Activated T-helper 1 cell treated with anti-CD3 and anti-CD28 coated beads, Interleukin-12 subunit alpha, Interleukin-12 subunit beta, Interleukin-2, Interleukin-4 antibody, amounts not matched to agents 30 ng/mL and 10 ng/mL and 1 ng/mL, durations not matched to agents 14 hours and 24 hours and 36 hours (primary cell): ENCODE data around the gene GSDMA. TPM values are rescaled to one million over a fixed set of nuclear protein-coding genes. Genes with fewer than 3 reads are reported as not detected.
"Not testable (repeated sequence)": the region's sequence is repeated elsewhere in the genome, so short reads cannot be mapped to it uniquely, and the experiment has no call there.

Source experiments
- DNase-seq: peaks from one replicate; pipeline ENCODE4 v3.0.0; 2021; ENCODE audit warnings: low spot score
- H3K27ac Mint-ChIP-seq: one replicate; pipeline ENCODE4 v1.8.0; 2021; ENCODE audit warnings: mild to moderate bottlenecking, mixed read lengths
- H3K27me3 Mint-ChIP-seq: one replicate; pipeline ENCODE4 v1.8.0; 2022; ENCODE audit warnings: mild to moderate bottlenecking, moderate library complexity, mixed read lengths; ENCODE audit not compliant: insufficient read depth
- H3K36me3 Mint-ChIP-seq: one replicate; pipeline ENCODE4 v1.8.0; 2021; ENCODE audit warnings: low read depth, mixed read lengths
- H3K4me1 Mint-ChIP-seq: one replicate; pipeline ENCODE4 v1.8.0; 2021; ENCODE audit warnings: low read depth, mixed read lengths
- H3K4me3 Mint-ChIP-seq: one replicate; pipeline ENCODE4 v1.8.0; 2021; ENCODE audit warnings: mild to moderate bottlenecking, moderate library complexity, mixed read lengths
- H3K9me3 Mint-ChIP-seq: one replicate; pipeline ENCODE4 v1.8.0; 2021; ENCODE audit warnings: mixed read lengths
- intact Hi-C: fragments of 100-400 bp; cut with micrococcal nuclease; formaldehyde crosslinking; loops from one replicate; pipeline ENCODE4 v1.15.1; 2024
- total RNA-seq: library from RNA; stranded (reverse); gene quantifications from 2 replicates; pipeline ENCODE4 v1.2.3, GENCODE V29; 2022

GSDMA gene
- total RNA-seq, 1 donor from 2014 or later: 0.73 TPM

DNA sequence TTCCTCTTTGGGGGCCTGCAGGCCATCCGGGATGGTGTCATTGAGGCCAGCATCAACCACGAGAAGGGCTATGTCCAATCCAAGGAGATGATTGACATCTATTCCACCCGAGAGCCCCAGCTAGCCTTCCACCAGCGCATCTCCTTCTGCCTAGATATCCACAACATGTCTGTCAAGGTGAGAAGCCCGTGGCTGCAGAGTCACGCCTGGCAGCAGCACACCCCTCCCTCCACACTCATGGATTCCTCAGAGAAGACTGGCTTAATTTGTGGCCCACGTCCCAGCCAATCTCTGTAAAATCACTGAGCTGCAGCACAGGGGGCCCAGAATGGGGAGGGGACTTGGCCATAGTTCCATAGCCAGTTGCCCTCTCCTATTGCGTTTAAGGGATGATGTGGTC is 33.4 kb downstream of the GSDMA start:
- Mint-ChIP-seq H3K27ac (no peak overlapping the region), H3K4me1 (peaks cover 6% of the 10 kb centered on the region), H3K27me3 (no peaks in the 10 kb centered on the region), H3K9me3 (no peaks in the 10 kb centered on the region), H3K4me3 (no peak overlapping the region), H3K36me3 (peaks cover 48% of the 10 kb centered on the region)
- DNase-seq: no peak
- intact Hi-C loops: no loop called here

DNA sequence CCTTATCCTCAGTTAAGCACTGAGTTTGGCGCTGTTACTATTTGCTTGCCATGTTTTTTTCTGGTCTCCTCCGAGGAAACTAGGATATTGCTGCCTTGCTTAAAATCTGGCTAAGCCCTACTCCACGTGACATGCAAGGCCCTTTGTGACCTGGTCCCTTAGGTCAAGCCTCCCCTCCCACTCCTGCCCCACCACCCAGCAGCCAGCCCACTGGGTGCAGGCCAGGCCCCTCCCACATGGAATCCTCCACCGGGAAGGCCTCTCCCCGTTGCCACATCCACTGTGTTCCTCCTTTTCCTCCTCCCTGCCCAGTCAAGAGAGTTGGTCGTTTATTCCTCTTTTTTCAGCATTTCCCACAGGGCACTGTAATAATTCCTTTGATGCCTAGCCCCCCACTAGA is 34.0 kb downstream of the GSDMA start:
- Mint-ChIP-seq H3K27ac (no peak overlapping the region), H3K4me1 (peaks cover 6% of the 10 kb centered on the region), H3K4me3 (no peak overlapping the region), H3K36me3 (peaks cover 45% of the 10 kb centered on the region), H3K9me3 (no peaks in the 10 kb centered on the region), H3K27me3 (no peaks in the 10 kb centered on the region)
- intact Hi-C loops: no loop called here
- DNase-seq: no peak

DNA sequence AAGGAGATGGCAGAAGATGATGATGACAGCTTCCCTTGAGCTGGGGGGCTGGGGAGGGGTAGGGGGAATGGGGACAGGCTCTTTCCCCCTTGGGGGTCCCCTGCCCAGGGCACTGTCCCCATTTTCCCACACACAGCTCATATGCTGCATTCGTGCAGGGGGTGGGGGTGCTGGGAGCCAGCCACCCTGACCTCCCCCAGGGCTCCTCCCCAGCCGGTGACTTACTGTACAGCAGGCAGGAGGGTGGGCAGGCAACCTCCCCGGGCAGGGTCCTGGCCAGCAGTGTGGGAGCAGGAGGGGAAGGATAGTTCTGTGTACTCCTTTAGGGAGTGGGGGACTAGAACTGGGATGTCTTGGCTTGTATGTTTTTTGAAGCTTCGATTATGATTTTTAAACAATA is 34.7 kb downstream of the GSDMA start:
- H3K27ac Mint-ChIP-seq: no peak overlapping the region
- H3K36me3 Mint-ChIP-seq: peaks cover 40% of the 10 kb centered on the region
- H3K9me3 Mint-ChIP-seq: no peaks in the 10 kb centered on the region
- no peak for DNase-seq
- peaks cover 5% of the 10 kb centered on the region for H3K4me1 Mint-ChIP-seq
- intact Hi-C loops: no loop called here
- H3K4me3 Mint-ChIP-seq: no peak overlapping the region
- no peaks in the 10 kb centered on the region for H3K27me3 Mint-ChIP-seq

DNA sequence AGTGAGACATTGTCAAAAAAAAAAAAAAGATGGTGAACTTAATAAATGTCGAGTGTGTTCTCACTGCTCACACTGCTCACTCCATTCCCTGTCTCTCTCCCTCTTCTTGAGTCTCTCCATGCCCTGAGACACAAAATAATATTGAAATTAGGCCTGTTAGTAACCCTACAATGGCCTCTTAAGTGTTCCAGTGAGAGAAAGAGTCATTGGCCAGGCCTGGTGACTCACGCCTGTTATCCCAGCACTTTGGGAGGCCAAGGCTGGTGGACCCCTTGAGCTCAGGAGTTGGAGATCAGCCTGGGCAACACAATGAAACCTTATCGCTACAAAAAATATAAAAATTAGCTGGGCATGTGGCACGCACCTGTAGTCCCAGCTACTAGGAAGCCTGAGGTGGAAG is 36.3 kb downstream of the GSDMA start:
- no peaks in the 10 kb centered on the region for H3K9me3 Mint-ChIP-seq
- intact Hi-C loops: no loop called here
- DNase-seq: no peak
- no peaks in the 10 kb centered on the region for H3K4me1 Mint-ChIP-seq
- no peaks in the 10 kb centered on the region for H3K27me3 Mint-ChIP-seq
- no peak overlapping the region for H3K27ac Mint-ChIP-seq
- H3K36me3 Mint-ChIP-seq: peaks cover 24% of the 10 kb centered on the region
- H3K4me3 Mint-ChIP-seq: no peak overlapping the region

DNA sequence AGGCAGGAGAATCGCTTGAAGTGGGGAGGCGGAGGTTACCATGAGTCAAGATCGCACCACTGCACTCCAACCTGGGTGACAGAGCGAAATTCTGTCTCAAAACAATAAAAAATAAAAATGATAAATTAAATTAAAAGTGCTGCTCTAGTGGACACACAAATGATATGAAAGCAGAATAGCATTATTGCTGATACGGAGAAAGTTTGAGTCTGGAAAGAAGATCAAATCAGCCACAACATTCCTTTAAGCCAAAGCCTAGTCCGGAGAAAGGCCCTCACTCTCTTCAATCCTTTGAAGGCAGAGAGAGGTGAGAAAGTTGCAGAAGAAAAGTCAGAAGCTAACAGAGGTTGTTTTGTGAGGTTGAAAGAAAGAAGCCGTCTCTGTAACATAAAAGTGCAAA is 37.4 kb downstream of the GSDMA start:
- no peak overlapping the region for H3K4me3 Mint-ChIP-seq
- H3K36me3 Mint-ChIP-seq: peaks cover 14% of the 10 kb centered on the region
- H3K9me3 Mint-ChIP-seq: no peaks in the 10 kb centered on the region
- no peak overlapping the region for H3K27ac Mint-ChIP-seq
- no peak for DNase-seq
- no peaks in the 10 kb centered on the region for H3K27me3 Mint-ChIP-seq
- no peaks in the 10 kb centered on the region for H3K4me1 Mint-ChIP-seq
- intact Hi-C loops: no loop called here

DNA sequence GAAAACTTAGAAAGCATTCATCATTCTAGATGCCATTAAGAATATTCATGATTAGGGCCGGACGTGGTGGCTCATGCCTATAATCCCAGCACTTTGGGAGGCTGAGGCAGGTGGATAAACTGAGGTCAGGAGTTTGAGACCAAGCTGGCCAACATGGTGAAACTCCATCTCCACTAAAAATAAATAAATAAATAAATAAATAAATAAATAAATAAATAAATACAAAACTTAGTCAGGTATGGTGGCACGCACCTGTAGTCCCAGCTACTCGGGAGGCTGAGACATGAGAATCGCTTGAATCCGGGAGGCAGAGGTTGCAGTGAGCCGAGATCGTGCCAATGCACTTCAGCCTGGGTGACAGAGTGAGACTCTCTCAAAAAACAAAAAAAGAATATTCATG is 38.5 kb downstream of the GSDMA start:
- intact Hi-C loops, H3K4me1 Mint-ChIP-seq, DNase-seq, H3K9me3 Mint-ChIP-seq, H3K27ac Mint-ChIP-seq, H3K4me3 Mint-ChIP-seq, H3K27me3 Mint-ChIP-seq, H3K36me3 Mint-ChIP-seq: not testable (repeated sequence)

DNA sequence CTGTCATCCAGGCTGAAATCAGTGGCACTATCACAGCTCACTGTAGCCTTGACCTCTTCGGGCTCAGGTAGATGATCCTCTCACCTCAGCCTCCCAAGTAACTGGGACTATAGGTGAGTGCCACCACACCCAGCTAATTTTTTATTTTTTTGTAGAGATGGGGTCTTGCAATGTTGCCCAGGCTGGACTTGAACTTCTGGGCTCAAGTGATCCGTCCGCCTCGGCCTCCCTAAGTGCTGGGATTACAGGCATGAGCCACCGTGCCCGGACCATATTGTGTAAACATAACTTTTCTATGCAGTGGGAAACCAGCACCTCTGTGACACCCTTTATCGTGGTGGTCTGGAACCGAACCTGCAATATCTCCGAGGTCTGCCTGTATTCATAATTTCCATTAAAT is 41.3 kb downstream of the GSDMA start:
- no peaks in the 10 kb centered on the region for H3K9me3 Mint-ChIP-seq

DNA sequence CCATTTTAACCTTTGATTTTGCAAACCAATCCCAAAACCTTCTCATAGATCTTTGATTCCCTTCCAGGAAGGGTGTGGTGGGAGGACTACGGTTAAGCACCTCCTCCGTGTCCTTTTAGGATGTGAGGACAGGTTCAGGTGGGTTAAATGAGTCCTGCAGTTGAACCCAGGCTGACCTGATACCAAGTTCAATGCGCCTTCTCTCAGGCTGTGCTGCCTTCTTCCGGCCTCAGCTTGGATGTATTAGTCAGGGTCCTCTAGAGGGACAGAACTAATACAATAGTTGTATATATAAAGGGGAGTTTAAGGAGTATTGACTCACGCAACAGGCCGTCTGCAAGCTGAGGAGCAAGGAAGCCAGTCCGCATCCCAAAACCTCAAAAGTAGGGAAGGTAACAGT is 41.9 kb downstream of the GSDMA start:
- H3K4me3 Mint-ChIP-seq: no peak overlapping the region
- no peak overlapping the region for H3K27ac Mint-ChIP-seq
- intact Hi-C loops: no loop called here
- H3K4me1 Mint-ChIP-seq: no peaks in the 10 kb centered on the region
- no peaks in the 10 kb centered on the region for H3K9me3 Mint-ChIP-seq
- no peak for DNase-seq
- H3K27me3 Mint-ChIP-seq: no peaks in the 10 kb centered on the region
- no peaks in the 10 kb centered on the region for H3K36me3 Mint-ChIP-seq

More for the DNA sequence above, 41.3 kb downstream of the GSDMA start:
- H3K27ac Mint-ChIP-seq: no peak overlapping the region
- no peaks in the 10 kb centered on the region for H3K4me1 Mint-ChIP-seq
- H3K4me3 Mint-ChIP-seq: no peak overlapping the region
- no peaks in the 10 kb centered on the region for H3K36me3 Mint-ChIP-seq
- intact Hi-C loops: no loop called here
- no peak for DNase-seq
- H3K27me3 Mint-ChIP-seq: no peaks in the 10 kb centered on the region

DNA sequence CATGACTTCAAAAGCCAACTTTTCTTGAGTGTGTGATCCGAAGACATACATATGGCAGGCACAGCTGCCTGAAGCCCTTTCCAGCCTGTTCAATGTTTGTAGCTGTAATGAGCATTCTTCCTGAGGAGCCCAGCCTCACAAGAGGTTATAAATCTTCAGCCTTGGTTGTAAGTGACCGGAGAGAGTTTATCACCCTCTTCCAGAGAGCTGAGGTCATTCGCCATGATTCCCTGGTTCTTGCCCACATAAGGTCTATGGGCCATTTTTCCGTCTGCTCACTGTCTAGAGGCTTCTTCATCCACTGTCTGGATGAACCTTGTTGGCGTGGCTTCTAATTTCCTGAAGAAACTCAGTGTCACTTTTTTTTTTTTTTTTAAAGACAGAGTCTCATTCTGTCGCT is 42.7 kb downstream of the GSDMA start:
- no peak overlapping the region for H3K27ac Mint-ChIP-seq
- H3K4me3 Mint-ChIP-seq: no peak overlapping the region
- no peak for DNase-seq
- H3K36me3 Mint-ChIP-seq: no peaks in the 10 kb centered on the region
- intact Hi-C loops: no loop called here
- no peaks in the 10 kb centered on the region for H3K4me1 Mint-ChIP-seq
- H3K27me3 Mint-ChIP-seq: no peaks in the 10 kb centered on the region
- H3K9me3 Mint-ChIP-seq: no peaks in the 10 kb centered on the region

DNA sequence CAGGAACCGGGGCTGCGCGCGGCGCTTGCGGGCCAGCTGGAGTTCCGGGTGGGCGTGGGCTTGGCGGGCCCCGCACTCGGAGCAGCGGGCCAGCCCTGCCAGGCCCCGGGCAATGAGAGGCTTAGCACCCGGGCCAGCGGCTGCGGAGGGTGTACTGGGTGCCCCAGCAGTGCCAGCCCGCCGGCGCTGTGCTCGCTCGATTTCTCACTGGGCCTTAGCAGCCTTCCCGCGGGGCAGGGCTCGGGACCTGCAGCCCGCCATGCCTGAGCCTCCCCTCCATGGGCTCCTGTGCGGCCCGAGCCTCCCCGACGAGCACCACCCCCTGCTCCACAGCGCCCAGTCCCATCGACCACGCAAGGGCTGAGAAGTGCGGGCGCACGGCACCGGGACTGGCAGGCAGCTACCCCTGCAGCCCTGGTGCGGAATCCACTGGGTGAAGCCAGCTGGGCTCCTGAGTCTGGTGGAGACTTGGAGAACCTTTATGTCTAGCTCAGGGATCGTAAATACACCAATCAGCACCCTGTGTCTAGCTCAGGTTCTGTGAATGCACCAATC is 48.2 kb downstream of the GSDMA start:
- intact Hi-C loops: loop anchor here (5.0 kb wide), 1 partner anchor 276 kb away; the partner anchor contains the start of gene CDC6
- not testable (repeated sequence) for H3K27ac Mint-ChIP-seq

DNA sequence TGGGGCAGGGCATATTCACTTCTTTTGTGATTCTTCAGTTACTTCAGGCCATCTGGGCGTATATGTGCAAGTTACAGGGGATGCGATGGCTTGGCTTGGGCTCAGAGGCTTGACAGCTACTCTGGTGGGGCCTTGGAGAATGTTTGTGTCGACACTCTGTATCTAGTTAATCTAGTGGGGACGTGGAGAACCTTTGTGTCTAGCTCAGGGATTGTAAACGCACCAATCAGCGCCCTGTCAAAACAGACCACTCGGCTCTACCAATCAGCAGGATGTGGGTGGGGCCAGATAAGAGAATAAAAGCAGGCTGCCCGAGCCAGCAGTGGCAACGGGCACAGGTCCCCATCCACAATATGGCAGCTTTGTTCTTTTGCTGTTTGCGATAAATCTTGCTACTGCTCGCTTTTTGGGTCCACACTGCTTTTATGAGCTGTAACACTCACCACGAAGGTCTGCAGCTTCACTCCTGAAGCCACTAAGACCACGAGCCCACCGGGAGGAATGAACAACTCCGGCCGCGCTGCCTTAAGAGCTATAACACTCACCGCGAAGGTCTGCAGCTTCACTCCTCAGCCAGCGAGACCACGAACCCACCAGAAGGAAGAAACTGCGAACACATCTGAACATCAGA is 49.3 kb downstream of the GSDMA start:
- intact Hi-C loops: loop anchor here (5.0 kb wide), 1 partner anchor 275 kb away; the partner anchor contains the start of gene CDC6
- H3K27me3 Mint-ChIP-seq, DNase-seq, H3K9me3 Mint-ChIP-seq, H3K4me1 Mint-ChIP-seq, H3K27ac Mint-ChIP-seq, H3K4me3 Mint-ChIP-seq, H3K36me3 Mint-ChIP-seq: not testable (repeated sequence)

More for the DNA sequence above, 48.2 kb downstream of the GSDMA start:
- DNase-seq, H3K27me3 Mint-ChIP-seq, H3K4me3 Mint-ChIP-seq, H3K9me3 Mint-ChIP-seq, H3K36me3 Mint-ChIP-seq, H3K4me1 Mint-ChIP-seq: not testable (repeated sequence)

DNA sequence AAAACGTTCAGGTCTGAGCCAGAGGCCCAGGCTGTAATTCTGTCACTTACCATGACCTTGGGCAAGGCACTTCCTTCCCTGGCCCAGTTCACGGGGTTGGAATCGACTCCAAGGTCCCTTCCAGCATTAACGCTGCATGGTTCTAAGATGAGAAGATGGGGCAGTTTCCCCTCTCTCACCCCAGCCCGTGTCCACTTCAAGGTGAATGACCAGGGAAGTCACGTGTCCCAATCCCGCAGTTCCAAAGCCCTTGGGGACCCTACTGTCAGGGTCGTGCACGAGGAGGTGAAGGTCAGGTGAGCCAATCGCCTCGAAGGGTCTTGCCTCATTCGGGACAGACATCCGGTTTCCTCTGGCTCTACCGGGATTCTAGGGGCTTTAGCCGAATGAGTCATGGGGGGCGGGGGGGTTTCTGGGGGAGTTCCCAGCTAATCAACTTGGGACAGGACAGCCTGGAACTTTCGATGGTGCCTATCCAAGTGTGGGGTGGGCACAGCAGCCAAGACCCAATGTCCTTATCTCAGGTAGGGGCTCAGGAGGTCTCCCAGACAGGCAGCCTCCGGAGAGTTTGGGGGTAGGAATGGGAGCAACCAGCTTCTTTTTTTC is 51.7 kb downstream of the GSDMA start:
- H3K27me3 Mint-ChIP-seq: no peaks in the 10 kb centered on the region
- peaks cover 5% of the 10 kb centered on the region for H3K36me3 Mint-ChIP-seq
- DNase-seq: no peak
- no peaks in the 10 kb centered on the region for H3K9me3 Mint-ChIP-seq
- intact Hi-C loops: loop anchor here (5.0 kb wide), 1 partner anchor 273 kb away; the partner anchor contains the start of gene CDC6
- H3K27ac Mint-ChIP-seq: no peak overlapping the region
- H3K4me3 Mint-ChIP-seq: no peak overlapping the region
- H3K4me1 Mint-ChIP-seq: peaks cover 7% of the 10 kb centered on the region
